Measurements from ENCODE around the gene AKNA.

DNA sequence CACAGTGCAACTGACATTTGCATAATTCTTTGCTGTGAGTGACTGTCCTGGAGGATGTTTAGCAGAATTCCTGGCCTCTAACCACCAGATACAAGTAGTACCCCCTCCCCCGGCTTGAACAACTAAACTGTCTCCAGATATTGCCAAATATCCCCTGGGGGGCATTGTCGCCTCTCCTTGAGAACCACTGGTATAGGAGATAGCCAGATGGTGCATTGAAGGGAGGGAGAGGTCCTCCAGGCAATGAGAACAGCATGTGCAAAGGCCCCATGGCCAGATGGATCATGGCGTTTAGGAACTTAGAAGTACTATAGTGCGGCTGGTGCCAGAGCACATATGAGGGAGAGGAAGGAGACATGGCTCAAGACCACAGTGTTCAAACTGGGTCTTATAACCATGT is 83.8 kb downstream of the AKNA start:
- TF ChIP-seq CTCF (IDR thresholded peaks at IDR 0.05) (no peak), POLR2A (IDR thresholded peaks at IDR 0.05) (no peak)
